GM23248 (cell line): ENCODE data around the gene ADM5.

Experiments
- EZH2 ChIP-seq: fragments of 200-600 bp; sonication (generic); IDR thresholded peaks from 2 replicates; pipeline ENCODE4 v1.6.1; 2018; ENCODE audit warnings: antibody characterized with exemption, mild to moderate bottlenecking; ENCODE audit not compliant: insufficient read depth, poor library complexity, severe bottlenecking
- EZH2phosphoT487 ChIP-seq: fragments of 200-600 bp; sonication (generic); IDR thresholded peaks from 2 replicates; pipeline ENCODE4 v1.6.1; 2018; ENCODE audit warnings: antibody characterized with exemption, moderate library complexity, mild to moderate bottlenecking, low read depth; ENCODE audit not compliant: insufficient read depth

- TF ChIP-seq EZH2phosphoT487 (no peak), EZH2 (no peak)
Measured at GRCh38 chr19:49660338-49660961, 28.9 kb upstream of the ADM5 start.
